ENCODE measurements around the gene LCA5. TPM values are rescaled to one million over a fixed set of nuclear protein-coding genes. Genes with fewer than 3 reads are reported as not detected.

The LCA5 gene
- total RNA-seq, 1 donor from 2014 or later: 6.4 TPM

- Histone ChIP-seq H3K27ac (no peak overlapping the region), H3K27me3 (no peaks in the 10 kb centered on the region), H3K9me3 (no peaks in the 10 kb centered on the region), H3K4me3 (no peak overlapping the region), H3K36me3 (no peaks in the 10 kb centered on the region), H3K4me1 (no peaks in the 10 kb centered on the region)
- TF ChIP-seq POLR2A (IDR thresholded peaks at IDR 0.05): no peak
- no peak for TF ChIP-seq POLR2AphosphoS5 (IDR thresholded peaks at IDR 0.05; ENCODE audit: insufficient read depth in 1 of 2, low read depth in 1 of 2)
- TF ChIP-seq, protein P1, sequence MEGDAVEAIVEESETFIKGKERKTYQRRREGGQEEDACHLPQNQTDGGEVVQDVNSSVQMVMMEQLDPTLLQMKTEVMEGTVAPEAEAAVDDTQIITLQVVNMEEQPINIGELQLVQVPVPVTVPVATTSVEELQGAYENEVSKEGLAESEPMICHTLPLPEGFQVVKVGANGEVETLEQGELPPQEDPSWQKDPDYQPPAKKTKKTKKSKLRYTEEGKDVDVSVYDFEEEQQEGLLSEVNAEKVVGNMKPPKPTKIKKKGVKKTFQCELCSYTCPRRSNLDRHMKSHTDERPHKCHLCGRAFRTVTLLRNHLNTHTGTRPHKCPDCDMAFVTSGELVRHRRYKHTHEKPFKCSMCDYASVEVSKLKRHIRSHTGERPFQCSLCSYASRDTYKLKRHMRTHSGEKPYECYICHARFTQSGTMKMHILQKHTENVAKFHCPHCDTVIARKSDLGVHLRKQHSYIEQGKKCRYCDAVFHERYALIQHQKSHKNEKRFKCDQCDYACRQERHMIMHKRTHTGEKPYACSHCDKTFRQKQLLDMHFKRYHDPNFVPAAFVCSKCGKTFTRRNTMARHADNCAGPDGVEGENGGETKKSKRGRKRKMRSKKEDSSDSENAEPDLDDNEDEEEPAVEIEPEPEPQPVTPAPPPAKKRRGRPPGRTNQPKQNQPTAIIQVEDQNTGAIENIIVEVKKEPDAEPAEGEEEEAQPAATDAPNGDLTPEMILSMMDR (IDR thresholded peaks at IDR 0.05): no peak
- no peak for DNase-seq (ENCODE audit: extremely low spot score in 2 of 2)
- intact Hi-C loops (cut with DNase I): no loop called here
Observed at GRCh38 chr6:79559706-79560105, 22.5 kb upstream of the LCA5 start.

GRCh38 chr6:79557673-79558467, 20.6 kb upstream of the LCA5 start:
- no peaks in the 10 kb centered on the region for H3K4me1 ChIP-seq
- no peaks in the 10 kb centered on the region for H3K36me3 ChIP-seq
- H3K27ac ChIP-seq: no peak overlapping the region
- no peaks in the 10 kb centered on the region for H3K27me3 ChIP-seq
- TF ChIP-seq, protein P1 (IDR thresholded peaks at IDR 0.05): no peak
- TF ChIP-seq POLR2AphosphoS5 (IDR thresholded peaks at IDR 0.05; ENCODE audit: insufficient read depth in 1 of 2, low read depth in 1 of 2) (no peak), POLR2A (IDR thresholded peaks at IDR 0.05) (no peak)
- no peak for DNase-seq (ENCODE audit: extremely low spot score in 2 of 2)
- H3K4me3 ChIP-seq: no peak overlapping the region
- H3K9me3 ChIP-seq: no peaks in the 10 kb centered on the region
- intact Hi-C loops (cut with DNase I): no loop called here

DNA sequence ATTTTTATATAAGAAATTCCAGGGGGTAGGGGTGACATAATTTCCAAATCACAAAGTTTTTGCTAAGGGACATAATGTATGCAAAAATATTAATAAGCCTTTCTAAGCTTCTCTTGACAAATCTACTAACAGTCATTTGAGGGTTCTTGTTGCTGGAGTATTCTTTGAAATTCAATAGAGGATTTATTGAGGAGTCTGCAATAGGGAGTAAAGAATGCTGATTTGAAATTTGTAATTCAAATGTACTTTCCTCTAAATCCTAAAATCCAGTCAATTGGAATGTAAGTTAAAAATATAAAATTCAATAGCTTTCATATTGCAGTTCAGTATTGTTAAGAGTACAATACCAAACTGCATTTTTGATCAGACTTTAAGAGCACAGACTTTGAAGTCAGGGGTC, 17.1 kb upstream of the LCA5 start:
- TF ChIP-seq, protein P1 (IDR thresholded peaks at IDR 0.05): no peak
- TF ChIP-seq POLR2A (IDR thresholded peaks at IDR 0.05) (no peak), POLR2AphosphoS5 (IDR thresholded peaks at IDR 0.05; ENCODE audit: insufficient read depth in 1 of 2, low read depth in 1 of 2) (no peak)
- no peak for DNase-seq (ENCODE audit: extremely low spot score in 2 of 2)
- no peaks in the 10 kb centered on the region for H3K9me3 ChIP-seq
- no peaks in the 10 kb centered on the region for H3K36me3 ChIP-seq
- no peaks in the 10 kb centered on the region for H3K27me3 ChIP-seq
- no peak overlapping the region for H3K4me3 ChIP-seq
- intact Hi-C loops (cut with DNase I): no loop called here
- no peak overlapping the region for H3K27ac ChIP-seq
- no peaks in the 10 kb centered on the region for H3K4me1 ChIP-seq

DNA sequence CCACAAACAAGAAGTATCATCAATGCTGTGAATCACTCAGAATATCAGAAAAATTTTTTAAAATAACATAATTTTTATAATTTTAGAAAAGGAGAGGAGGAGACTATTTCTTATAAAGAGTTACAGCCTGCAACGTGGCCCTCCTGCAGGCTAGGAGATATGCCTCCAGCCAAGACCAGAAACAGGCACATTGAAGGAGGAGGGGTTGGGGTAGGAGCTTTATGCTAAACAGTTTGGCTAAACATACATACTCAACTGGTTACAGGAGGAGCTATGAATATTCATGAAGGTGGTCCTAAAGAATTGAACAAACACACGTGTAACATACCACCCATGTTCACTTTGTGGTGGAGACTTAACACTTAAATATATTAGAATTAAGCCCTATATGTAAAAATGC, 14.2 kb upstream of the LCA5 start:
- Histone ChIP-seq H3K4me1 (no peaks in the 10 kb centered on the region), H3K36me3 (no peaks in the 10 kb centered on the region), H3K9me3 (no peaks in the 10 kb centered on the region), H3K27me3 (no peaks in the 10 kb centered on the region), H3K27ac (no peak overlapping the region), H3K4me3 (no peak overlapping the region)
- TF ChIP-seq, protein P1 (IDR thresholded peaks at IDR 0.05): no peak
- TF ChIP-seq POLR2AphosphoS5 (IDR thresholded peaks at IDR 0.05; ENCODE audit: insufficient read depth in 1 of 2, low read depth in 1 of 2): no peak
- TF ChIP-seq POLR2A (IDR thresholded peaks at IDR 0.05): no peak
- DNase-seq (ENCODE audit: extremely low spot score in 2 of 2): no peak
- intact Hi-C loops (cut with DNase I): no loop called here

DNA sequence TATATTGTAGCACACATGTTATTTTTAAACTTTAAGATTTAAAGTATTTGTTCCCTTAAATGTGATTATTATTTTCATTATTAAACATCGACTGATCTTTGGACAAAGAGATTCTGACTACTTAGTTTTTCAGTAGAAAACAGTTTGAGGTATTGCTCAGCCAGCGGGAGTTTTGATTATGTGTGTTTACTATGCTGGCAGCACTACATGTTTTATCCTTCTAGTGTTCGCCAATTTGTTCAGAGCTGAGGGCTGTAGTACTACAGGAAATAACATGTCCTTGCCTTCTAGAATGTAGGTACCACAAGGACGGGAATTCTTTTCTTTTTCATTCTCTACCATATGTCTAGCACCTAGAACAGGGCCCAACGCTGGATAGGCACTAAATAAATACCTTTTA, 11.1 kb upstream of the LCA5 start:
- no peak overlapping the region for H3K4me3 ChIP-seq
- H3K36me3 ChIP-seq: no peaks in the 10 kb centered on the region
- H3K4me1 ChIP-seq: peaks cover 17% of the 10 kb centered on the region
- no peak for TF ChIP-seq POLR2AphosphoS5 (IDR thresholded peaks at IDR 0.05; ENCODE audit: insufficient read depth in 1 of 2, low read depth in 1 of 2)
- no peak for TF ChIP-seq POLR2A (IDR thresholded peaks at IDR 0.05)
- TF ChIP-seq, protein P1 (IDR thresholded peaks at IDR 0.05): no peak
- intact Hi-C loops (cut with DNase I): no loop called here
- DNase-seq (ENCODE audit: extremely low spot score in 2 of 2): no peak
- H3K27ac ChIP-seq: no peak overlapping the region
- H3K27me3 ChIP-seq: no peaks in the 10 kb centered on the region
- H3K9me3 ChIP-seq: no peaks in the 10 kb centered on the region
